ENCODE data around the gene NBAS. TPM values are rescaled to one million over a fixed set of nuclear protein-coding genes. Genes with fewer than 3 reads are reported as not detected.
A peak's percentile ranks its signal among the peaks of the same experiment; 100 is the strongest.

NBAS gene
- total and polyA plus RNA-seq, 2 of the 13 experiments (the other 11 are each of a cell fraction or from before 2014, with no cell fraction given): 33.6 to 58.7 TPM

GRCh38 chr2:15591692-15592463, 30.7 kb upstream of the NBAS start, which contains the start of gene DDX1 (continued):
- TF ChIP-seq, protein P1, sequence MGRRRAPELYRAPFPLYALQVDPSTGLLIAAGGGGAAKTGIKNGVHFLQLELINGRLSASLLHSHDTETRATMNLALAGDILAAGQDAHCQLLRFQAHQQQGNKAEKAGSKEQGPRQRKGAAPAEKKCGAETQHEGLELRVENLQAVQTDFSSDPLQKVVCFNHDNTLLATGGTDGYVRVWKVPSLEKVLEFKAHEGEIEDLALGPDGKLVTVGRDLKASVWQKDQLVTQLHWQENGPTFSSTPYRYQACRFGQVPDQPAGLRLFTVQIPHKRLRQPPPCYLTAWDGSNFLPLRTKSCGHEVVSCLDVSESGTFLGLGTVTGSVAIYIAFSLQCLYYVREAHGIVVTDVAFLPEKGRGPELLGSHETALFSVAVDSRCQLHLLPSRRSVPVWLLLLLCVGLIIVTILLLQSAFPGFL (CRISPR knock-in tag; IDR thresholded peaks at IDR 0.05): 0 out of 2 replicates have a peak, but pooled peaks have one; percentile 61
- TF ChIP-seq SP1 (IDR thresholded peaks at IDR 0.05) (no peak), SP1 (CRISPR knock-in tag; IDR thresholded peaks at IDR 0.05) (peak; percentile 85), SETDB1 (CRISPR knock-in tag; IDR thresholded peaks at IDR 0.05; ENCODE audit: borderline replicate concordance) (no peak), ZNF567 (CRISPR knock-in tag; IDR thresholded peaks at IDR 0.05; ENCODE audit: borderline replicate concordance) (peak; percentile 96; the same call in 1 of the 2 replicates), CREB3 (CRISPR knock-in tag; IDR thresholded peaks at IDR 0.05) (peak; percentile 88; the same call in 1 of the 2 replicates), ZNF292 (CRISPR knock-in tag; IDR thresholded peaks at IDR 0.05; ENCODE audit: borderline replicate concordance, low read depth) (peak; percentile 95), SALL1 (CRISPR knock-in tag; IDR thresholded peaks at IDR 0.05) (peak; percentile 97), ZNF780A (CRISPR knock-in tag; IDR thresholded peaks at IDR 0.05) (peak; percentile 95), PHB2 (IDR thresholded peaks at IDR 0.05; ENCODE audit: partially characterized antibody) (no peak), ZSCAN25 (CRISPR knock-in tag; IDR thresholded peaks at IDR 0.05) (peak; percentile 89), HNRNPH1 (optimal IDR thresholded peaks at IDR 0.05; ENCODE audit: low read depth, low read length) (peak; percentile 90), TAF15 (IDR thresholded peaks at IDR 0.05; ENCODE audit: low read depth, low read length, poor library complexity, severe bottlenecking) (peak; percentile 20), ZFP41 (CRISPR knock-in tag; IDR thresholded peaks at IDR 0.05; ENCODE audit: borderline replicate concordance) (peak; percentile 93; the same call in 1 of the 2 replicates), SMC3 (IDR thresholded peaks at IDR 0.05; ENCODE audit: low read length) (no peak), BCL6 (CRISPR knock-in tag; IDR thresholded peaks at IDR 0.05) (peak; percentile 88), ZNF205 (CRISPR knock-in tag; IDR thresholded peaks at IDR 0.05) (peak; percentile 87; the same call in 1 of the 2 replicates), ATAD3A (CRISPR knock-in tag; IDR thresholded peaks at IDR 0.05) (0 out of 2 replicates have a peak, but pooled peaks have one; percentile 58), ZNF367 (CRISPR knock-in tag; IDR thresholded peaks at IDR 0.05; ENCODE audit: borderline replicate concordance) (peak; percentile 92; the same call in 1 of the 2 replicates), ZNF317 (CRISPR knock-in tag; IDR thresholded peaks at IDR 0.05) (peak; percentile 95)
- TF ChIP-seq, protein P2, sequence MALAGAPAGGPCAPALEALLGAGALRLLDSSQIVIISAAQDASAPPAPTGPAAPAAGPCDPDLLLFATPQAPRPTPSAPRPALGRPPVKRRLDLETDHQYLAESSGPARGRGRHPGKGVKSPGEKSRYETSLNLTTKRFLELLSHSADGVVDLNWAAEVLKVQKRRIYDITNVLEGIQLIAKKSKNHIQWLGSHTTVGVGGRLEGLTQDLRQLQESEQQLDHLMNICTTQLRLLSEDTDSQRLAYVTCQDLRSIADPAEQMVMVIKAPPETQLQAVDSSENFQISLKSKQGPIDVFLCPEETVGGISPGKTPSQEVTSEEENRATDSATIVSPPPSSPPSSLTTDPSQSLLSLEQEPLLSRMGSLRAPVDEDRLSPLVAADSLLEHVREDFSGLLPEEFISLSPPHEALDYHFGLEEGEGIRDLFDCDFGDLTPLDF (CRISPR knock-in tag; IDR thresholded peaks at IDR 0.05): peak; percentile 93
- TF ChIP-seq, protein P3, sequence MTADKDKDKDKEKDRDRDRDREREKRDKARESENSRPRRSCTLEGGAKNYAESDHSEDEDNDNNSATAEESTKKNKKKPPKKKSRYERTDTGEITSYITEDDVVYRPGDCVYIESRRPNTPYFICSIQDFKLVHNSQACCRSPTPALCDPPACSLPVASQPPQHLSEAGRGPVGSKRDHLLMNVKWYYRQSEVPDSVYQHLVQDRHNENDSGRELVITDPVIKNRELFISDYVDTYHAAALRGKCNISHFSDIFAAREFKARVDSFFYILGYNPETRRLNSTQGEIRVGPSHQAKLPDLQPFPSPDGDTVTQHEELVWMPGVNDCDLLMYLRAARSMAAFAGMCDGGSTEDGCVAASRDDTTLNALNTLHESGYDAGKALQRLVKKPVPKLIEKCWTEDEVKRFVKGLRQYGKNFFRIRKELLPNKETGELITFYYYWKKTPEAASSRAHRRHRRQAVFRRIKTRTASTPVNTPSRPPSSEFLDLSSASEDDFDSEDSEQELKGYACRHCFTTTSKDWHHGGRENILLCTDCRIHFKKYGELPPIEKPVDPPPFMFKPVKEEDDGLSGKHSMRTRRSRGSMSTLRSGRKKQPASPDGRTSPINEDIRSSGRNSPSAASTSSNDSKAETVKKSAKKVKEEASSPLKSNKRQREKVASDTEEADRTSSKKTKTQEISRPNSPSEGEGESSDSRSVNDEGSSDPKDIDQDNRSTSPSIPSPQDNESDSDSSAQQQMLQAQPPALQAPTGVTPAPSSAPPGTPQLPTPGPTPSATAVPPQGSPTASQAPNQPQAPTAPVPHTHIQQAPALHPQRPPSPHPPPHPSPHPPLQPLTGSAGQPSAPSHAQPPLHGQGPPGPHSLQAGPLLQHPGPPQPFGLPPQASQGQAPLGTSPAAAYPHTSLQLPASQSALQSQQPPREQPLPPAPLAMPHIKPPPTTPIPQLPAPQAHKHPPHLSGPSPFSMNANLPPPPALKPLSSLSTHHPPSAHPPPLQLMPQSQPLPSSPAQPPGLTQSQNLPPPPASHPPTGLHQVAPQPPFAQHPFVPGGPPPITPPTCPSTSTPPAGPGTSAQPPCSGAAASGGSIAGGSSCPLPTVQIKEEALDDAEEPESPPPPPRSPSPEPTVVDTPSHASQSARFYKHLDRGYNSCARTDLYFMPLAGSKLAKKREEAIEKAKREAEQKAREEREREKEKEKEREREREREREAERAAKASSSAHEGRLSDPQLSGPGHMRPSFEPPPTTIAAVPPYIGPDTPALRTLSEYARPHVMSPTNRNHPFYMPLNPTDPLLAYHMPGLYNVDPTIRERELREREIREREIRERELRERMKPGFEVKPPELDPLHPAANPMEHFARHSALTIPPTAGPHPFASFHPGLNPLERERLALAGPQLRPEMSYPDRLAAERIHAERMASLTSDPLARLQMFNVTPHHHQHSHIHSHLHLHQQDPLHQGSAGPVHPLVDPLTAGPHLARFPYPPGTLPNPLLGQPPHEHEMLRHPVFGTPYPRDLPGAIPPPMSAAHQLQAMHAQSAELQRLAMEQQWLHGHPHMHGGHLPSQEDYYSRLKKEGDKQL (CRISPR knock-in tag; IDR thresholded peaks at IDR 0.05; ENCODE audit: low read depth): peak; percentile 30; the same call in 1 of the 2 replicates

All from HepG2 (cell line).